ENCODE data around the gene MCMBP.

MCMBP gene

DNA sequence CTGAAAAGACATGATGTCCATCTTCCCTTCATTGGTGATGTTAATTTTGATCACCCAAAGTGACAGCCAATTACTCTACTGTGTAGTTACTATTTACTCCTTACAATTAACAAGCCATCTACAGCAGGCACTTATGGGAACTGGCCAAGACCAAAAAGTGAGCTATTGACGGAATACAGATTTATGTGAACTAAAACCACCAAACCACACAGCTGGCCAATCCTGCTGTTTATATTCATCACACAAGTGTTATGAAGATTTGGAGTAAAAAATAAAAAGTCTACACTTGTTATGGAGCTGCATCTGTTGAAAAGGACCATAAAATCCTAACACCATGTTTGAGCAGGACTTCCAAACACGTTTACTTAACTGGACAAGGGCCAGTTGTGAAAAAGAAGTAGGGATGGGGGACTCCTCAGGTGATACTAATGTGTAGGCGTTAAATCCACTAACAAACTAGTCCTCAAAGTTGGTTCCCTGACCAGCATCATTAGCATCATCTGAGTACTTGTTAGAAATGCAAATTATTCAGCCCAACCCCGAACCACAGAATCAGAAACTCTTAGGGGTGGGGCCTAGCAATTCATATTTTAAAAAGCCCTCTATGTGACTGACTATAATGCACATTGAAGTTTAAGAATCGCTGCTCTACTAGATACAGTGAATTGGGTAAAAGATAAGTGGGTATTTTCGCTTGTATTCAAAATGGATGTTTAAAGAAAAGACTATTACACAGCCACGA is 11.6 kb downstream of the MCMBP start:
- Mint-ChIP-seq H3K36me3 (peaks cover 14% of the 10 kb centered on the region), H3K4me3 (no peak overlapping the region), H3K9me3 (ENCODE audit: low read depth) (no peaks in the 10 kb centered on the region), H3K4me1 (ENCODE audit: low read depth) (peaks cover 42% of the 10 kb centered on the region), H3K27ac (peak overlapping the region; percentile 13), H3K27me3 (no peaks in the 10 kb centered on the region)

DNA sequence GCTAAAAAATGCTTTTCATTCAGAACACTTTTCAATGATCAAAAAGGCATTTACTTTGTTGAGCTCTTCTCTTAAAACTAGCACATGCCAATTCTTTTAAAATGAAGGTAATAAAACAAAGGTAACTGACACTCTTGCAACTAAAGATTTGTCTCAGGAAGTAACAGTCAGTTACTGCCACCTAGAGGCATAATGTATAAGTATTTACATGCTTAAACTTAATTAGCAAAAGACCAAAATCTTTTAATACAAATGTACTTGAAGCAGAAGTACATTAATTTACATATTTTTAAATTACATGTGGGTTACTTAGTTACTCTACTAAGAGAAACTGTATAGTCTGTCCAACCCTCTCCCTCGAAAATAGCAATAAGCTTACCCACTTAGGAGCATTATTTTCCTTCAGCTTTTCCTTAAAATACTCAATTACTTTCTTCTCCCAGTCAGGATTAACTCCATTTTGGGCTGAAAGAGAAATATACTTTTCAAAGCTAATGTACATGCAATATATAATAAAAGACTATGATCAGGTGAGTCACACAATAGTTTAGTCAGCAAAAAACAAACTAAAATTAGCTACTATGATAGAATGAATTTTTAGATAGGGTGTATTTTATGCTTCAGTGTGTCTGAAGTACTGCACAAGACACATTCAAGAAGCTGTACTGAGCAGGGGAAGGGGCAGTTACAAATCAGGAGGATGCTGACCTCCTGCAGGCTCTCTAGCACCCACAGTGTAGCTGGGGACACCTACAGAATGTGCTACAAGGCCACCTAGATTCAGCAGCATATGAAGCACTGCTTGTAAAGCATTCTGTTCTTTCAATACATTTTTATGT is 13.0 kb downstream of the MCMBP start:
- Mint-ChIP-seq H3K4me3 (no peak overlapping the region), H3K9me3 (ENCODE audit: low read depth) (no peaks in the 10 kb centered on the region), H3K4me1 (ENCODE audit: low read depth) (peaks cover 36% of the 10 kb centered on the region), H3K27me3 (no peaks in the 10 kb centered on the region), H3K27ac (no peak overlapping the region), H3K36me3 (peaks cover 9% of the 10 kb centered on the region)

DNA sequence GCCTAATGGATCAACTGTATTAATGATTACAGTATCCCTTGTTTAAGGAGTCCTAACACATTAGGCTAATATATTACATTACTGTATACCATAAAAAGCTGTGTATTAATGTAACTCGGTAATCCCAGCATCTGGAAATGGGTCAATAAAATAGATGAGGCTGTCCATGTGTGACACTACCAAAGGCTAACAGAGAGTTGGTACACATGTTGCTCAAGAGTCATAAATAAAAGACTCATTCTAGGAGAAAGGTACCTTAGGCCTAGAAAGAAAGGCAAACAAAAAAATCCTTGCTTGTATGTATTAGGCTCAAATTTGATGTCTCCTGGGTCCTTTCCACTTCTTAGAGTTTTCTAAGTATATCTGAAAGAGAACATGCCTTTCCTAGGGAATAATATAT is 14.6 kb downstream of the MCMBP start:
- peaks cover 32% of the 10 kb centered on the region for H3K4me1 Mint-ChIP-seq (ENCODE audit: low read depth)
- H3K27ac Mint-ChIP-seq: no peak overlapping the region
- peaks cover 2% of the 10 kb centered on the region for H3K36me3 Mint-ChIP-seq
- no peaks in the 10 kb centered on the region for H3K27me3 Mint-ChIP-seq
- H3K9me3 Mint-ChIP-seq (ENCODE audit: low read depth): no peaks in the 10 kb centered on the region
- no peak overlapping the region for H3K4me3 Mint-ChIP-seq

DNA sequence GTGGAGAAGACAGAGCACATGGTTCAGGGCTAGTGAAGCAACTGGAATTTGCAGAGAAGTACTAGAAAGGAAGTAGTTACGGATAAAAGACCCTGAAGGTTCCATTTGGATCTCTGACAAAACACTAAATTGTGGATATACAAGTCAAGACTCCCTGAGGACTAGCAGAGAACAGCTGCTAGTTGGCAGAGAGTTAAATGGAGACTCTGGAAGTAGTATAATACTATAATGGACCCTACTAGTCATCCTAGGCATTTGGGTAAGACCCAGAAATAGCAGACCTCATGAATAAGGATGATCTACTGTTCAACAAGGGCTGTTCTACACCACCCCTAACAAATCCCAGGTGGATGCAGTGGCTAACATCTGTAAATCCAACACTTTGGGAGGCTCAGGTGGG is 19.1 kb downstream of the MCMBP start:
- Mint-ChIP-seq H3K4me1 (ENCODE audit: low read depth) (peaks cover 2% of the 10 kb centered on the region), H3K36me3 (peaks cover 4% of the 10 kb centered on the region), H3K4me3 (no peak overlapping the region), H3K27ac (no peak overlapping the region), H3K27me3 (no peaks in the 10 kb centered on the region), H3K9me3 (ENCODE audit: low read depth) (no peaks in the 10 kb centered on the region)

DNA sequence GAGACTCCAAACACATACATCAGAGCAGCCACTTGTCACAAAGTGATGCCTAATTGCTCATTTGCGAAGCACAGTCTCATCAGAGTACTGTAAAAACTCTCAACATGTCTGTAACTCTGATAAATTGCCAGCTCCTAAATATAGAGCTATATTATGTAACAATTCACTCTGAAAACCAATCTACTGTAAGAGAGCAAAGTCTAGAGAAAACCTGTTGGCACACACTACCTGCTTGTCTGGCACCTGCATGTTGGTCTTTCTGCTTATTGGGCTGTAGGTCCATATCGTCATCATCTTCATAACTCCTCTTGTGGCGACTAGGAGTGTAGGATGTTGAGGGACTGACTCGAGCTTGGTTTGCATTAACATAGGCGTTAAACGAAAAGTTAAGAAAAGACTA is 19.8 kb downstream of the MCMBP start:
- no peak overlapping the region for H3K27ac Mint-ChIP-seq
- no peaks in the 10 kb centered on the region for H3K9me3 Mint-ChIP-seq (ENCODE audit: low read depth)
- no peak overlapping the region for H3K4me3 Mint-ChIP-seq
- no peaks in the 10 kb centered on the region for H3K27me3 Mint-ChIP-seq
- H3K4me1 Mint-ChIP-seq (ENCODE audit: low read depth): peaks cover 2% of the 10 kb centered on the region
- H3K36me3 Mint-ChIP-seq: peaks cover 4% of the 10 kb centered on the region

DNA sequence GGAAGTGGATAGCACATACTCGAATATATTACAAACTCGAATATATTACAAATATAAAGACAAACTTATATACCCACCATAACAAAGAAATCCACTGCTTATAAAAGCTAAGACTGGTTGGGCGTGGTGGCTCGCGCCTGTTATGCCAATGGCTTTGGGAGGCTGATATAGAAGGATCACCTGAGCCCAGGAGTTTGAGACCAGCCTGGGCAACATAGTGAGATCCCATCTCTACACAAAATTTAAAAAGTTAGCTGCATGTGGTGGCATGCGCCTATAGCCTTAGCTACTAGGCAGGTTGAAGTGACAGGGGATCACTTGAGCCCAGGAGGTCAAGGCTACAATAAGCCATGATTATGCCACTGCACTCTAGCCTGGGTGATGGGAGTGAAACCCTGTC is 20.4 kb downstream of the MCMBP start:
- Mint-ChIP-seq H3K27ac (no peak overlapping the region), H3K9me3 (ENCODE audit: low read depth) (no peaks in the 10 kb centered on the region), H3K4me1 (ENCODE audit: low read depth) (peaks cover 2% of the 10 kb centered on the region), H3K36me3 (peaks cover 4% of the 10 kb centered on the region), H3K4me3 (no peak overlapping the region), H3K27me3 (no peaks in the 10 kb centered on the region)

DNA sequence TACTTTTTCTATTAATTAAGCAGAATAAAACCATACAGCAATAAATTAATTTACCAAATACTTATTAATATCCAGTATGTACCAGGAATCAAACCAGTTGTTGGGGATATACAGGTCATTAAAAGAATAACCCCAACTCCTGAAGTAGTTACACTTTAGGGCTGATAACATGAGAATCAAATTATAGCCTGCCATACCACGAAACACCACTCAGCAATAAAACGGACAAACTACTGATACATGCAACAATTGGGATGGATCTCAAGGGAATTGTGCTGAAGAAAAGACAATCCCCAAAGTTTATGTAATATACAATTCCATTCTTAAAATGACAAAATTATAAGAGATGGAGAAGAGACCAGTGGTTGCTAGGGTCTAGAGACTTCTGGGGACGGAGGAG is 22.7 kb downstream of the MCMBP start:
- Mint-ChIP-seq H3K36me3 (peaks cover 7% of the 10 kb centered on the region), H3K27me3 (no peaks in the 10 kb centered on the region), H3K27ac (no peak overlapping the region), H3K9me3 (ENCODE audit: low read depth) (no peaks in the 10 kb centered on the region), H3K4me3 (no peak overlapping the region), H3K4me1 (ENCODE audit: low read depth) (peaks cover under 1% of the 10 kb centered on the region)

DNA sequence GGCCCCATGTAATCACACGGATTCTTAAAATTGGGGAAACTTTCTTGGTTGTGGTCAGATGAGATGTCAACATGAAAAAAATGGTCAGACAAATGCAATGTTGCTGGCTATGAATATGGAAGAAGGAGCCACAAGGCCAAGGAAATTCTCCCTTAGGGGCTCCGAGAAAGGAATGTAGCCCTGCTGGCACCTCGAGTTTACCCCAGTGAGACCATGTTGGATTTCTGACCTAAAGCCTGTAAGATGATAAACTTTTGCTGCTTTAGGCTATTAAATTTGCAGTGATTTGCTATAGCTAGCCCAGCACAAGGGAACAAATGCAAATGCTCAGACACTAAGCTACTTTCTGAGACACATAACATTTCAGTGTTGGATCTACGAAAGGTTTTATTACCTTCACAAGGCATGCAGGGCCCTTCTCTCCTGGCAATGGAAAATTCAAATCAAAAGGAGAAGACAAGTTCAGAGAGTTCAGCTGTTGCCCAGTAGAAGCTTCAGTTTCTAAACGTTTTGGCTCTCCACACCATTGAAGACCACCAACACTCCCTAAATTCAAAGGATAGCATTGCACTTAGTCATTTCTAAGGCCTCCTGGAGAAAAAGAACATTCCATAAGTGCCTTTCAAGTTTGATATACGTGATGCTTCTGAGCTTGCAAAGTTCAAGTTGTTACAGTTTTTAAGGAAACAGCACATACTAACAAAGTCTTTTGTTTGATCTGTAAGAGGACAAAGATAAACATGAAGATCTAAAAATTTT is 23.4 kb downstream of the MCMBP start:
- no peaks in the 10 kb centered on the region for H3K4me1 Mint-ChIP-seq (ENCODE audit: low read depth)
- H3K36me3 Mint-ChIP-seq: peaks cover 8% of the 10 kb centered on the region

DNA sequence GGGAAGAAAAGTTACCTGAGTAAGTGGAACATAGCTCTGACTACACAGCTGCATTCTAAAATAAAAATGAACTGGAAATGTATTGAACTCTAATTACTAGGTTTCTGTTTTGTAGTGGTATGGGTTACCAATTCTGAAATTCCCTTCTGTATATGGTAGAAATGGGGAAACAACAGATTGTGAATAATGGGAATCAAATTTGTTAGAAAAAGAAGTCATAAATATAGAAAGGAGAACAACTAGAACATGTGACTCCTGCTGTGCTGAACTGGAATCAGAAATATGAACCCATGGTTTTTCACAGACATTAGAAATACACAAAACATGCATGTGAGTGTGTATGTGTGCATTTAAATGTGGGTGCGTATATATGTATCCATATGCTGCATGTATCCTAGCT is 27.0 kb downstream of the MCMBP start:
- no peaks in the 10 kb centered on the region for H3K9me3 Mint-ChIP-seq (ENCODE audit: low read depth)
- peaks cover 17% of the 10 kb centered on the region for H3K36me3 Mint-ChIP-seq
- H3K27me3 Mint-ChIP-seq: no peaks in the 10 kb centered on the region
- no peak overlapping the region for H3K27ac Mint-ChIP-seq
- H3K4me3 Mint-ChIP-seq: no peak overlapping the region
- H3K4me1 Mint-ChIP-seq (ENCODE audit: low read depth): no peaks in the 10 kb centered on the region

More for the DNA sequence above, 23.4 kb downstream of the MCMBP start:
- Mint-ChIP-seq H3K4me3 (no peak overlapping the region), H3K27me3 (no peaks in the 10 kb centered on the region), H3K27ac (no peak overlapping the region), H3K9me3 (ENCODE audit: low read depth) (no peaks in the 10 kb centered on the region)

DNA sequence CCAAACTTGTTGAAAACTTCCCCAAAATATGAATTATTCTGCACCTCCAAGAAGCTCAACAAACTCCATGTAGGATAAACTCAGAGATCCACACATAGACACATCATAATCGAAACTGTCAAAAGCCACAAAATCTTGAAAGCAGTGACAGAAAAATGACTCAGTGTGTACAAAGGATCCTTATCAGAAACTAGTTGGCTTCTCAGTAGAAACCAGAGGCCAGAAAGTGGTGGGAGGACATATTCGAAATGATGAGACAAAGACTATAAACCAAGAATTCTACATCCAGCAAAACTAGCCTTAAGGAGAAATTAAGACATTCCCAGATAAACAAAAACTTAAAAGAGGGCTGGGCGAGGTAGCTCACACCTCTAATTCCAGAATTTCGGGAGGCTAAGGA is 38.5 kb downstream of the MCMBP start:
- Mint-ChIP-seq H3K27me3 (no peaks in the 10 kb centered on the region), H3K36me3 (peaks cover 24% of the 10 kb centered on the region), H3K9me3 (ENCODE audit: low read depth) (no peaks in the 10 kb centered on the region), H3K4me1 (ENCODE audit: low read depth) (peaks cover 18% of the 10 kb centered on the region), H3K27ac (peak overlapping the region; percentile 64), H3K4me3 (peak overlapping the region; percentile 49)

DNA sequence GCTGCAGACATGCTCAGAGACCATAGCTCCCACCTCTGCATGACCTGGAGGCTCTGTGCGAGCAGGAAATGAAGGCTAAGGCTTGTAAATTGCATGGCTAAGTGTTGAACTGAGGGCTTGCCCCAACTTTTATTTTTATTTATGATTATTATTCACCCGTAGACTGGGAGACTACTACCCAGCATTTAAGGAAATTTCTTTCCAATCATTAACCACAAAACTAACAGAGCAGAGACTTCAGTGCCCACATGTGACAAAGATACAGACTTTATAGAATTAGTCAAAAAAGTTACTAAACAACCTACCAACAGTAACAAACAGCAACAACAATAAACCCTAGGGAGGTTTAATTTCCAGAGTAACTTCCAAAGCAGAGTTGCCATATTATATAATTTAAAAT is 39.7 kb downstream of the MCMBP start:
- H3K9me3 Mint-ChIP-seq (ENCODE audit: low read depth): no peaks in the 10 kb centered on the region
- H3K27ac Mint-ChIP-seq: peak overlapping the region; percentile 54
- no peaks in the 10 kb centered on the region for H3K27me3 Mint-ChIP-seq
- H3K36me3 Mint-ChIP-seq: peaks cover 24% of the 10 kb centered on the region
- H3K4me1 Mint-ChIP-seq (ENCODE audit: low read depth): peaks cover 18% of the 10 kb centered on the region
- H3K4me3 Mint-ChIP-seq: no peak overlapping the region

DNA sequence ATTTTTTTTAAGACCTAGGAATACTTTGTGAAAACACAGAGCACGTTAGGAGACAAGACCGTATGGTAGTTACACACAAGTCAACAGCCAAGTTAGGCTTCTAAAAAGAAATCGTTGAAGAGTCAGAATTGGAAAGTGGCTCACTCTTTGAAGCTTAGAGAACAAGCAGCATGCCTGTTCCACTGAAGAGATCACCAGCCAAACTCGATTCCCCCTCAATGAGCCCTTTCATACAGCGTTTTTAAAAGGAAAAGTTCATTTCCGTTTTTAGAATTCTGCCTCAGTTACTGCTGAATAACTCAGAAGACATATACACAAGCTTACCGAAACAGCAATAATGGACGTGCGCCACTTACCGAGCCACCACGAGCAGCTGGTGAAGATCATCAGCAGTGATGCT is 41.0 kb downstream of the MCMBP start:
- no peaks in the 10 kb centered on the region for H3K27me3 Mint-ChIP-seq
- H3K36me3 Mint-ChIP-seq: peaks cover 22% of the 10 kb centered on the region
- H3K9me3 Mint-ChIP-seq (ENCODE audit: low read depth): no peaks in the 10 kb centered on the region
- H3K4me3 Mint-ChIP-seq: no peak overlapping the region
- peak overlapping the region; percentile 54 for H3K27ac Mint-ChIP-seq
- peaks cover 11% of the 10 kb centered on the region for H3K4me1 Mint-ChIP-seq (ENCODE audit: low read depth)

DNA sequence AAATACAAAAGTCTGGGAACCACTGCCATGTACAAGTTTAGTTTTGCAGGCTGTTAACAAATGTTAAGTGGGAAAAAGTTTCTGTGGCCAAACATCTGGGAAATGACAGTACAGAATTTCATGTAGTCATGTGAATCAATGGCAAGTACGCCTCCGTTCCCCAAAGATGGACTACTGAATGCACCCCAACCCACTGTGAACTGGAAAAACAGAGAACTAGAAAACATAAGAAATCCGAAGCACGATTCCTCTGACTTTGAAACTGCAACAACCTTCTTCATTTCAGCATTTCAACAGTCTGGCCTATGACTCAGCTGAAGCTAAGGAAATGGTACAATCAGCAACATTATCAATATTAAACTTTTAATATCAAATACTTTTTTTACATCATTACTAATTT is 41.8 kb downstream of the MCMBP start:
- no peak overlapping the region for H3K4me3 Mint-ChIP-seq
- H3K9me3 Mint-ChIP-seq (ENCODE audit: low read depth): no peaks in the 10 kb centered on the region
- H3K36me3 Mint-ChIP-seq: peaks cover 20% of the 10 kb centered on the region
- peaks cover 11% of the 10 kb centered on the region for H3K4me1 Mint-ChIP-seq (ENCODE audit: low read depth)
- no peak overlapping the region for H3K27ac Mint-ChIP-seq
- H3K27me3 Mint-ChIP-seq: no peaks in the 10 kb centered on the region

DNA sequence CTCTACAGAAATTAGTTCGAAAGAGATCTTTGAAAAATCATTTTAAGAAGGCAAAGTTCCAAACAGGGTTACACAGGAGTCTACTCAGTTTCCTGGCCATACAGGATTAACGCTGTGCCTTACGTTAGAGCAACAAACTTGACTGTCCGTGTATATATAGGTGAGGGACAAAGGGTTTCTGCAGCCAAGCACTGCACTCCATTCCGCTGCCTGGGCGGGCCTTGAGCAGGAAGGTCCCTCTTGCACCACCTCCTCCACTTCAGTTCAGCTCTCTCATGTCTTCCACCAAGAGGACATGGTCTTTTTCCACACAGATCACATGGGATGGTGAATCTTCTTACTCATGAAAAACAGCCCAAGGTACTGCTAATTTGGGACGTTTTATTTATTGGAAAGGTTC is 43.2 kb downstream of the MCMBP start:
- H3K4me1 Mint-ChIP-seq (ENCODE audit: low read depth): peaks cover 7% of the 10 kb centered on the region

DNA sequence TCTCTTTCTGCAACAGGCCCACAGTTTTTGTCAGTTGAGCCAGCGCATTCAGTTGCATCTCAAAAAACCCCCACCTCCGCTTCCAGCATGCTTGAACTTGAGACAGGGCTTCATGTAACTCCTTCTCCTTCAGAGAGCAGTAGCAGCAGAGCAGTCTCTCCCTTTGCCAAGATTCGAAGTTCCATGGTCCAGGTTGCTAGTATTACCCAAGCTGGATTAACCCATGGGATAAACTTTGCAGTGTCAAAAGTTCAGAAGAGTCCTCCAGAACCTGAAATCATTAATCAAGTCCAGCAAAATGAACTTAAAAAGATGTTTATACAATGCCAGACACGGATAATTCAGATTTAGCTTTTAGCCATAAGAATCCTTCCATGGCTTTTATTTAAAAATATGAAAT is 45.2 kb downstream of the MCMBP start:
- Mint-ChIP-seq H3K36me3 (peaks cover 3% of the 10 kb centered on the region), H3K4me3 (no peak overlapping the region), H3K4me1 (ENCODE audit: low read depth) (no peaks in the 10 kb centered on the region), H3K27me3 (no peaks in the 10 kb centered on the region), H3K27ac (peak overlapping the region; percentile 61), H3K9me3 (ENCODE audit: low read depth) (no peaks in the 10 kb centered on the region)

More for the DNA sequence above, 43.2 kb downstream of the MCMBP start:
- peak overlapping the region; percentile 23 for H3K27ac Mint-ChIP-seq
- no peaks in the 10 kb centered on the region for H3K27me3 Mint-ChIP-seq
- H3K9me3 Mint-ChIP-seq (ENCODE audit: low read depth): no peaks in the 10 kb centered on the region
- H3K36me3 Mint-ChIP-seq: peaks cover 12% of the 10 kb centered on the region
- no peak overlapping the region for H3K4me3 Mint-ChIP-seq

Measured in activated naive CD8-positive, alpha-beta T cell (primary cell).